MG63 (cell line): Measurements from ENCODE around the gene ENPEP. TPM values are rescaled to one million over a fixed set of nuclear protein-coding genes. Genes with fewer than 3 reads are reported as not detected.
"Not testable (repeated sequence)": the region's sequence is repeated elsewhere in the genome, so short reads cannot be mapped to it uniquely, and the experiment has no call there.

Experiments used
- DNase-seq: peaks from one replicate; pipeline ENCODE4 v3.0.0-alpha.2; 2020
- H3K27me3 ChIP-seq: fragments of 250-450 bp; sonication (Bioruptor Pico); 2 replicates; pipeline ENCODE4 v1.5.1; 2020; ENCODE audit warnings: mild to moderate bottlenecking, moderate library complexity
- H3K36me3 ChIP-seq: fragments of 250-450 bp; sonication (Bioruptor Pico); 2 replicates; pipeline ENCODE4 v1.5.1; 2020; ENCODE audit warnings: mild to moderate bottlenecking, moderate library complexity
- H3K4me3 ChIP-seq: fragments of 250-450 bp; sonication (Bioruptor Pico); 2 replicates; pipeline ENCODE4 v1.5.1; 2020; ENCODE audit warnings: mild to moderate bottlenecking, moderate library complexity
- H3K9me3 ChIP-seq: fragments of 250-450 bp; sonication (Bioruptor Pico); 2 replicates; pipeline ENCODE4 v1.5.1; 2020; ENCODE audit warnings: mild to moderate bottlenecking, moderate library complexity
- total RNA-seq: library from RNA; depleted of rRNA; stranded (reverse); fragments of >200 nt; shearing (Covaris generic); gene quantifications from 2 replicates; pipeline ENCODE4 v1.2.3, GENCODE V29; 2014; ENCODE audit warnings: low replicate concordance

ENPEP gene
- total RNA-seq, 1 experiment from 2014 or later = not detected

DNA sequence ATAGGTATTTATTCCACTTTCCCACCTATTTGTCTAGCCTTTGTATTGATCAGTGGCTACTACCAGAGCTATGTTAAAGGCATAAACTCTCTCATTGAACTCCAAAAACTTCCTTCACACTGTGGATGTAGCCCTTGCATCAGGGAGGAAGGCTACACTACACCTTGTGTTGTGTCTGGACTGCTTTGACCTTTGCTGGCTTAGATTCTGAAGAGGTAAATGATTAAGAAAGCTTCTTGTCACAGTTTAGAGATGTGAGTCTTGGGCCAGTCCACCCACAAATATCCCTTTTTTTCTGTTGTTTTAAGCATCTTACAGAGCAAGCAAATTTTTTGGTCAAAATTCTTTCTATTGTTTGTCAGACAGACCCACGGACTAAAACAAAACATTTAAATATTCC lies 1.9 kb downstream of the ENPEP start:
- DNase-seq = no peak
- Histone ChIP-seq H3K9me3 (no peaks in the 10 kb centered on the region), H3K4me3 (no peak overlapping the region), H3K27me3 (no peaks in the 10 kb centered on the region), H3K36me3 (no peaks in the 10 kb centered on the region)

DNA sequence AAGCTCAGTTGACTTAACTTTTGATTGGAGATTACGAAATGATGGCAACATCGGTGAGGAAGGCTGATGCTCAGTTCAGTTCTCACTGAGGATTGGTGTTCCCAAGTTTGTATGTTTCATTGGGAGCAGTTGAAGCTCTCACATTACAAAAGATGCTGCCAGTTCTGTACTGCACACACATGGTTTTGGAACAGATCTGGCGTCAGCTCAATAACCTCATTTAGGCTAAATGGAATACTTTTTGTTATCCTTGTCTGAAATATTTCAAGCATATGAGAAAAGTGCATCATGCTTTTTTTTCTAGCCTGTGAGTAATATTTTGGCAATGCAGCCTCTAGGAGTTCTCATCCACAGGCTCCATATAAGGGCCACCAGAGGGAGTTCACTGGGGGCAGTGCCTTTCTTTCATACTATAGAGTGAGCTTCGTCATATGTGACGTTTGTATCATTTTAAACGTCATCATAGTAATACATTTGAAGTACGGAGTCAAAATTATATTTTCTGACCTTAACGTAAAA lies 4.1 kb downstream of the ENPEP start:
- Histone ChIP-seq H3K36me3 (no peaks in the 10 kb centered on the region), H3K27me3 (no peaks in the 10 kb centered on the region), H3K9me3 (no peaks in the 10 kb centered on the region), H3K4me3 (no peak overlapping the region)
- peak; percentile 4 for DNase-seq

DNA sequence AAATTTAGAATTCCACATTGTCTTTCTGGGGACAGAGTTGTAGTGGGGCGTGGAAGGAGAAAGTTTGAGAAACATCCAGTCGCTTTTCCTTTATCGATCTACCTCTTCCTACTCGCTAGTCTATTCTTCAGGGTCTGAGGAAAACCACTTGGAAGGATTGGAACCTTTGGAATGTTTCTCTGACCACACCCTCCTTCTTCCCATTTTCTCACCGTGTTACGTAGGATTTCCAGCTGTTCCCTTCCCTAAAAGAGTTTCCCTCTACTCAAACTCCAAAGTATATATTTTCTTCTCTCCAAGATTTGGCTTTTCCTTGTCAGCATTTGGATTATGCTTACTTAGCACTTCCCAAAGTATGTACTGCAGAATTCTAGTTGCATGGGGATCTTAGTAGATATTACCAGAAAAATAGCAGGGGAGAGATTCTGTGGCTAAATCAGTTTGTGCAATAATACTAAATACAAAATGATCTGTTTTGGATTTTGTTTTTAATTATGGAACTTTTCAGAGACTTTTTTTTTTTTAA lies 4.9 kb downstream of the ENPEP start:
- Histone ChIP-seq H3K4me3 (no peak overlapping the region), H3K36me3 (no peaks in the 10 kb centered on the region), H3K9me3 (no peaks in the 10 kb centered on the region), H3K27me3 (no peaks in the 10 kb centered on the region)
- no peak for DNase-seq

DNA sequence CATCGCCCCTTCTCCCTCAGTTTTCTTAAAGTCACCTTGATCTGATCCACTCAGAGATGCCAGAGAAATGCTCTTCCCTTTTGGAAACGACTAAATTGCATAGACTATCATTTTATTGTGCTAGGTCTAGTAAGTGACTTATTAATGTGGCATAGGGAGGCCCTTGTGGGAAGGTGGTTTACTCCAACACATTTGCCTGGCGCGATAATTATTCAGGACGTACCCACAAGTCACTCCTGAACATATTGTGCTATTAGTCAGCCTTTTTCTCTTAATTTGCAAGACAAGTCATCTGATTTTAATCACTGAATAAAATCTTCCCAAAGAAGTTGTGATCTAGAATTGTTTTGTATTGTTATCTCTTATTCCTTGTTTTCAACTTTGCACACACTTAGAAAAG lies 7.6 kb downstream of the ENPEP start:
- H3K27me3 ChIP-seq = no peaks in the 10 kb centered on the region
- H3K4me3 ChIP-seq = no peak overlapping the region
- H3K9me3 ChIP-seq = no peaks in the 10 kb centered on the region
- H3K36me3 ChIP-seq = no peaks in the 10 kb centered on the region
- DNase-seq = no peak

DNA sequence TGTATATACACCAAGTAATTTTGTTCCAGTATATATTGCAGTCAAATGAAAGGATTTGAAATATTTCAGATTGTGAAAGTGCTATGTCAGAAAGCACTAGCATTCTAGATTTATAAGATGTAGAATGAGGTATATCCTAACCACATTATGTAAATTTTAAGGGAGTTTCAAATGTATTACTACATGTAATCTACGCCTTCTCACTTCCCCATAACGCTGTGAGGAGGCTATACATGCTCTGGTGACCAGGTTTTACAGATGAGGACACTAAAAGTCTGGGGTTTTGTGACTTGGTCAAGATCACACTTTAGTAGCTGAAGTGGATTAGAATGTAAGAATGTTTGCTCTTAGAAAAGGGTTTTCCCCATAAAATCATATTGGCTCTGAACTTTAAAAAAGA lies 8.1 kb downstream of the ENPEP start:
- Histone ChIP-seq H3K27me3 (no peaks in the 10 kb centered on the region), H3K9me3 (no peaks in the 10 kb centered on the region), H3K4me3 (no peak overlapping the region), H3K36me3 (no peaks in the 10 kb centered on the region)
- DNase-seq = no peak

DNA sequence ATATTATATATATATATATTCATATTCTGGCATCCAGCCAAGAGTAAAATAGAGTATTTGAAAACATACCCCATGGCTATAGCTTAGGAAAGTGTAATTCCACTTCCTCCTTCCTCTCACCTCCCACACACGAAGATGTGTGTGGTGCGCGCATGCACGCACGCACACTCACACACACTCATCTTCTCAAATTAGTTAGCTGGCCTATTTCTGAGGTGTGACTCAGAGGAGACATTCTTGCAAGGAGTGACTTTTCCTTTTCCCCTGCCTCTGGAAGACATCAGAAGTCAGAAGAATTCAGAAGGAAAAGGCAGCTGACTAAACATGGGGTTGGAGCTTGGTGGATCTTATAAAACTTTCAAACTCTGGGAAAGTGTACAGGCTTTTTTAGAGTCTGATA lies 8.8 kb downstream of the ENPEP start:
- peak; percentile 44 for DNase-seq
- Histone ChIP-seq H3K4me3 (no peak overlapping the region), H3K27me3 (no peaks in the 10 kb centered on the region), H3K9me3 (no peaks in the 10 kb centered on the region), H3K36me3 (no peaks in the 10 kb centered on the region)

DNA sequence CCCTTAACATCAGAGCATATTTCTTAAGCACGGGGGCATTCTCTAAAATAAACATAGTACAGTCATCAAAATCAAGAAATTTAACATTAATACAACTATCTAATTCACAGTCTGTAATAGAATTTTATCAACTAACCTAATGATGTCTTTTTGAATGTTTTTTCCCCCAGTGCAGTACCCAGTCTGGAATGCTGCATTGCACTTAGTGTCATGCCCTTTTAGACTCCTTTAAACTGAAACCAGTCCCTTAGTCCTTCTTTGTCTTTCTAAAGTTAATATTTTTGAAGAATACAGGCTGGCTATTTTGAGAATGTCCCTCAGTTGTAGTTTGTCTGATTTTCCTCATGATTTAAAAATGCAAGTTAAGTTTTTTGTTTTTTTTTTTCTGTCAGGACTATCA lies 9.5 kb downstream of the ENPEP start:
- Histone ChIP-seq H3K36me3 (no peaks in the 10 kb centered on the region), H3K27me3 (no peaks in the 10 kb centered on the region), H3K9me3 (no peaks in the 10 kb centered on the region), H3K4me3 (no peak overlapping the region)
- no peak for DNase-seq

DNA sequence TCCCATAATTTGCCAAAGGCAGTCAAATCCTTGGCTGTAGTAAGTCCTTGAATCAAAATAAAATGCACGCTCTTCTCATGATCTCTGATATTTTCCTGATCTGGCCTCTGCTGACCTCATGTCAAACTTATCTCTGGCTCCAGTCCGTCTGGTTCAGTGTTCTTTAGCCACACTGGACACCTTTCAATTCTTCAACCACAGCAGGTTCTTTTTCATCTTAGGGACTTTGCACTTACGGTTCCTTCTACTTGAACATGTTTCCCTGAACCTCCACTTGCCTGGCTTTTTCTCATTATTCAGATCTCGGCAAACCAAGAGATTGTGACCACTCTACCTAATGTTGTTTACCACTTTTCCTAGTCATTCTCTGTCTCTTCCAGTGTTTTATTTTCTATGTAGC lies 10.3 kb downstream of the ENPEP start:
- DNase-seq = no peak
- H3K4me3 ChIP-seq = no peak overlapping the region
- no peaks in the 10 kb centered on the region for H3K9me3 ChIP-seq
- no peaks in the 10 kb centered on the region for H3K36me3 ChIP-seq
- no peaks in the 10 kb centered on the region for H3K27me3 ChIP-seq

DNA sequence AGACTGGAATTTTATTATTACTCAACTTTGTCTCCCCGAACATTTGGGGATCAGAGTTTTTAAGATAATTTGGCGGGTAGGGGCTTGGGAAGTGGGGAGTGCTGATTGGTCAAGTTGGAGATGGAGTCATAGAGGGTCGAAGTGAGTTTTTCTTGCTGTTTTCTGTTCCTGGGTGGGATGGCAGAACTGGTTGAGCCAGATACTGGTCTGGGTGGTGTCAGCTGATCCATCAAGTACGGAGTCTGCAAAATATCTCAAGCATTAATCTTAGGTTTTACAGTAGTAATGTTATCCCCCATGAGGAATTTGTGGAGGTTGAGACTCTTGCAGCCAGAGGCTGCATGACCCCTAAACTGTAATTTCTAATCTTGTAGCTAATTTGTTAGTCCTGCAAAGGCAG lies 10.9 kb downstream of the ENPEP start:
- H3K4me3 ChIP-seq, H3K36me3 ChIP-seq, DNase-seq, H3K9me3 ChIP-seq, H3K27me3 ChIP-seq: not testable (repeated sequence)

DNA sequence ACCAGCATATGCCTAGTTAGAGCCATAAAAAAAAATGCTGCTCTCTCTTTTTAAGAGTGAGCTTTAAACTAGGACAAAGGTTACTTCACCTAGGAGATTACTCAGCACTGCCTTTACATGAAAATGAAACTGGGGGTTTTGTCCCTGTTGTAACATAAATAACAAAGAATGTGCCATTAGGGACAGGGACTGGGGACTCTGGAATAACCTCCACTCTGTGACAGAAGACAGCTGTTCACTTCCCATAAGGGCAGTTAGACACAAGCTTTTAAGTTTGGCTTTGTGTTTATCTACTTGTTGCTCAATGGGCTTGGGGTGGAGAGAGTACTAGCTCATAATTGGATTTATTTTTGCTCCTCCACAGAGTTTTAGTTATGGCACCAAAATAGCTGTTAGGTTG lies 11.9 kb downstream of the ENPEP start:
- no peak for DNase-seq
- Histone ChIP-seq H3K9me3 (no peaks in the 10 kb centered on the region), H3K4me3 (no peak overlapping the region), H3K36me3 (no peaks in the 10 kb centered on the region), H3K27me3 (no peaks in the 10 kb centered on the region)

DNA sequence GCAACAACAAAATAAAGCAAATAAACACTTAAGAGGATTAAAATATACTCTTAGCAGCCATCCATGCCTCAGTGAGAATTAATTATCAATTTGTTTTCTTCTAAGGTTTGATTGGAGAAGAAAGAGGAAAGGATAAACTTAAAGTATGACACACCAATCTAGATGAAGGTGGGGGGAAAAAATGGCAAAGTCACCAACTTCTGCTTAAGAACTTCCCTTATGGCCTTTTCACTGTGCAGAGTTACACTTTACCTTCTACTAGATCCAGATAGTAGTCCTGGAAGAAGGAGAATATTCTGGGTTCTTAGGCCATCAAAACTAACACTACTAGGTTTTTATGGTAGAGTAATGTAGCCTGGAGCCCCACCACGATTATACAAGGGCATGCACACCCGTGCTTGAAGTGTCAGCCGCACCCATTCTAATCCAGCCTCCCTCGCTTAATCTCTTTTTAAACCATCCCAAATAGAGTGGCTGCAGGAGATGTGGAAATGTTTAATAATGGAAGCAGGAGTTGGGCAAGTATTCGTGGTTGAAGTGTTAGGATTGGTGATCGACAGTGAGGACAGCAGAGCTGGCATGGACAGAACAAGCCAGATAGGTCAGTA lies 14.1 kb downstream of the ENPEP start:
- H3K9me3 ChIP-seq = no peaks in the 10 kb centered on the region
- H3K27me3 ChIP-seq = no peaks in the 10 kb centered on the region
- no peak overlapping the region for H3K4me3 ChIP-seq
- H3K36me3 ChIP-seq = no peaks in the 10 kb centered on the region
- no peak for DNase-seq

DNA sequence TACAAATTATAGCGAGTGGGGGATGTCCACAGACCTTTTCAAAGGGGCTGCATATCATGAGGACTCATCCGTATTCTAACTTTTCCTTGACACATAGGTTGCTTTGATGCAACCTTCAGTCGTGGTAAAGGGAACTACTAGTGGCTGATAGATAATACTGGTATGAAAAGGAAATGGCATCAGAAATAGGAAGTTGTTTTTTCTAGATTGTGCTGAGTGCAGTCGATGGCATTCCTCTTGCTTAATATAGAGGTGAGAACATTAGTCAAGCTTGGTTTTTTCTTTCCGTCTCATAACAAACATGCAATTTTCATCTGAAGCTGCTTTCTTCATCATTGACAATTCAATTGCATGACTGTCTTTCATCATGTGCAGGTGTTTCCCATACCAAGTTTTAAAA lies 16.6 kb downstream of the ENPEP start:
- Histone ChIP-seq H3K4me3 (no peak overlapping the region), H3K27me3 (no peaks in the 10 kb centered on the region), H3K9me3 (no peaks in the 10 kb centered on the region), H3K36me3 (no peaks in the 10 kb centered on the region)
- no peak for DNase-seq

DNA sequence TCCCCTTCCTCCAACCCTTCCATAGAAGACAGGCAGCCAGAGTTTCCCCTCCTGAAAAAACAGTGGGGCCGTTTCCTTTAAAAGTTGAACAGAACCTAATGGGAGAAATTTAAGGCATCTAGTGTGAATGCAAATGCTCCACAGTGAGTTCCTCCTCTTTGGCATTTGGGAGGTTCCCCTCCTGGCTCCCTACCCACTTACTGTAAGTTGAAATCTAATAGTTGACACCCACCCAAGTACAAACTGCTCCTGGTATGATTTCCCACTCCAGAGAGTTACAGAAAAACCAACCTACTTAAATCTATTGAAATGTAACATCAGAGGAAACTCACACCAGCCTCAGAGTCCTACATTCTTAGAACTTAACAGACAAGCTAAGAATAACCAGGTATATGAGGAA lies 17.6 kb downstream of the ENPEP start:
- Histone ChIP-seq H3K36me3 (no peaks in the 10 kb centered on the region), H3K4me3 (no peak overlapping the region), H3K9me3 (no peaks in the 10 kb centered on the region), H3K27me3 (no peaks in the 10 kb centered on the region)
- no peak for DNase-seq

DNA sequence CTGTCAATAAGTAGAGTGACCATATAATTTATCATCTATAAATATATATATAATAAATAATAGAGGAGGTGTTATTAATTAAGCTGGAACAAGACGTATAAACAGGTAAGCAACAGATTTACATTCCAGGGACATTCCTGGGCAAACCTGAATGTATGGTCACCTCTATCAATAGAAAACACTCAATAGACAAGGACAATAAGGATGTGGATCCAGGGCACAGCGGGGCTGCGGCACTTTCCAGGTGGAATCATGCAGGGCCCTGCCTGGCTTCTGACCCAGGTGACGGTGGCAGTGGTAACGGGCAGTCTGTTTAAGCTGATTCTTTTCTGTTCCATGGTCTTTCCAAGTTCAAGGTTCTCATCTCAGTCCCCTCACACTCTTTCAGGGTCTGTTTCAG lies 22.5 kb downstream of the ENPEP start:
- Histone ChIP-seq H3K9me3 (no peaks in the 10 kb centered on the region), H3K4me3 (no peak overlapping the region), H3K27me3 (no peaks in the 10 kb centered on the region), H3K36me3 (no peaks in the 10 kb centered on the region)
- no peak for DNase-seq

DNA sequence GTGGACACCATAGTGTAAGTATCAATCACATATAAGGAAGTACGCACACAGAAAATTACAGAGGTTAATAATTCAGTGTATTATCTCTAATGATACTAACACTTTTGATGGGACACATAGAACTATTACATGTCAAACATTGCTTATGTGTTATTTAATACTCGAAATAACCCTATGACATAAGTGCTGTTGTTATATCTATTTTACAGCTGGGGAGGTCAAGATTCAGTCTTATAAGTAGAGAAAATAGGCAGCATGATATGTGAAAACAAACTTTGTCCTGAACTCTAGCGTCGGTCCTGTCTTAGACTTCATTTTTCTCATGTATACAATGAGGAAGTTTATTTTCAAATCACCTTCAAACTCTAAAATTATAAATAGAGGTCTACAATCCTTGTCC lies 23.2 kb downstream of the ENPEP start:
- Histone ChIP-seq H3K4me3 (no peak overlapping the region), H3K27me3 (no peaks in the 10 kb centered on the region), H3K9me3 (no peaks in the 10 kb centered on the region), H3K36me3 (no peaks in the 10 kb centered on the region)
- DNase-seq = no peak

DNA sequence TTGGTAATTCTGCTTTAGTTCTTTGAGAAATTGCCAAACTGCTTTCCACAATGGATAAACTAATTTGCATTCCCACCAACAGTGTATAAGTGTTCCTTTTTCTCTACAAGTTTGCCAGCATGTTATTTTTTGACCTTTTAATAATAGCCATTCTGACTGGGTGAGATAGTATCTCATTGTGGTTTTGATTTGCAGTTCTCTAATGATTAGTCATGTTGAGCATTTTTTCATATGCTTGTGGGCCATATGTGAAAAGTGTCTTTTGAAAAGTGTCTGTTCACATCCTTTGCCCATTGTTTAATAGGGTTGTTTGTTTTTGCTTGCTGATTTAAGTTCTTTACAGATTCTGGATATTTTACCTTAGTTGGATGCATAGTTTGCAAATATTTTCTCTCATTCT lies 25.9 kb downstream of the ENPEP start:
- H3K27me3 ChIP-seq = no peaks in the 10 kb centered on the region
- DNase-seq = no peak
- H3K36me3 ChIP-seq = no peaks in the 10 kb centered on the region
- H3K9me3 ChIP-seq = no peaks in the 10 kb centered on the region
- no peak overlapping the region for H3K4me3 ChIP-seq

DNA sequence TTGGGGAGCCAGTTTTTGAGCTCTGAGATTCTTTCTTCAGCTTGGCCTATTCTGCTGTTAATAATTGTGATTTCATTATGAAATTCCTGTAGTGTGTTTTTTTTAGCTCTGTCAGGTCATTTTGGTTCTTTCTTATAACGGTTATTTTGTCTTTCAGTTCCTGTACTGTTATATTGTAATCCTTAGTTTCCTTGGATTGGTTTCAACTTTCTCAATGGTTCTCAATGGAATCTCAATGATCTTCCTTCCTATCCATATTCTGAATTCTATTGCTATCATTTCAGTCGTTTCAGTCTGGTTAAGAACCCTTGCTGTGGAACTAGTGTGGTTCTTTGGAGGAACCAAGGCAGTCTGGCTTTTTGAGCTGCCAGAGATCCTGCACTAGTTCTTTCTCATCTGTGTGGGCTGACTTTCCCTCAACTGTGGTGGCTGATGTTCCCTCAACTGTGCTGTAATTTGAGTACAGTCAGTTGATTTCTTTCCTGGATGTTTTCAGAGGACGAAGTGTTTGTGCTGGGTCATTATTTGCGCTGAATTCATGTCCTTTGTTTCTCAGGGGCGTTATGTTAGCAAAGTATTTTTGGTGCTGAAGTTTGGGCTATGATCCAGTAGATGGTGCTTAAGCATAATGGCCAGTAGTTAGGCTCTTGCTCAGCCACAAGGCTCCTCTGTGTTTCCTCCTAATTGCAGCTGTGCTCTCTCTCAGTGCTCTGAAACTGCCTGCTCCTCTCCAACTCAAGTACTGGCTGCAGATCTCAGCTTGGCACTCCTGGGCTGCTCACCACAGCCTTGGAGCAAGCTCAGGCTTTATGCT lies 27.5 kb downstream of the ENPEP start:
- DNase-seq = peak; percentile 2
- Histone ChIP-seq H3K9me3 (no peaks in the 10 kb centered on the region), H3K27me3 (no peaks in the 10 kb centered on the region), H3K36me3 (no peaks in the 10 kb centered on the region), H3K4me3 (no peak overlapping the region)

DNA sequence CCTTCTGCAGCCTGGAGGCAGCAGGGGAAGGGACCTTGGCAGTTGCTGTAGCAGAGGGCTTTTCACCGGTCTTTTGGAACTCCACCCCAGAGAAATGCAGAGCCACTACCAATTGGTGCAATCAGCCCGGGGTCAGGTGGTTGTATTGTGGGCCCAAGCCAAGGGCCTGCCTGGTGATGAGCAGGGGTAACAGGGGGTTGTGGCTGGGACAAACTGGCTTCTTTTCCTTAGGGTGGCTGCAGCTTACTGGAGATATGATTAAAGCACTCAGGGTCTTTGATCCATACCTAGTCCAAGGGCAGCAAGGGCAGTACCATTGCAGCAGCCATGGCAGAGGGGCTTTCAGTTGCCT lies 28.1 kb downstream of the ENPEP start:
- H3K36me3 ChIP-seq = no peaks in the 10 kb centered on the region
- H3K9me3 ChIP-seq = no peaks in the 10 kb centered on the region
- H3K4me3 ChIP-seq = no peak overlapping the region
- no peaks in the 10 kb centered on the region for H3K27me3 ChIP-seq
- no peak for DNase-seq
